Trophoblast cell (in vitro differentiated cells and primary cell): Measurements from ENCODE around the gene MAST4.

Experiments
- DNase-seq, 2 donors: peaks; one replicate each; pipeline ENCODE4 v3.0.0-alpha.2; 2016
- H2AFZ ChIP-seq: 2 replicates; pipeline ENCODE4 v1.6.1; 2013; ENCODE audit warnings: low read length, moderate library complexity, mild to moderate bottlenecking; ENCODE audit not compliant: insufficient read depth, poor library complexity
- H2AK5ac ChIP-seq: 2 replicates; pipeline ENCODE4 v1.6.1; 2013; ENCODE audit warnings: mild to moderate bottlenecking, low read length
- H2BK120ac ChIP-seq: 2 replicates; pipeline ENCODE4 v1.6.1; 2013; ENCODE audit warnings: low read length, mild to moderate bottlenecking, moderate library complexity; ENCODE audit not compliant: insufficient read depth, poor library complexity
- H2BK12ac ChIP-seq: 2 replicates; pipeline ENCODE4 v1.6.1; 2013; ENCODE audit warnings: mild to moderate bottlenecking, low read length, moderate library complexity
- H2BK5ac ChIP-seq: 2 replicates; pipeline ENCODE4 v1.6.1; 2013; ENCODE audit warnings: low read length, low read depth, moderate library complexity, mild to moderate bottlenecking; ENCODE audit not compliant: poor library complexity
- H3K14ac ChIP-seq: 2 replicates; pipeline ENCODE4 v1.6.1; 2013; ENCODE audit warnings: mild to moderate bottlenecking, low read length
- H3K18ac ChIP-seq: 2 replicates; pipeline ENCODE4 v1.6.1; 2013; ENCODE audit warnings: mild to moderate bottlenecking, low read length
- H3K23ac ChIP-seq: 2 replicates; pipeline ENCODE4 v1.6.1; 2013; ENCODE audit warnings: low read length
- H3K27ac ChIP-seq: 2 replicates; pipeline ENCODE4 v1.5.1; 2013; ENCODE audit warnings: low read depth, mild to moderate bottlenecking, inconsistent platforms, low read length, moderate library complexity
- H3K27me3 ChIP-seq: 2 replicates; pipeline ENCODE4 v1.6.1; 2013; ENCODE audit warnings: inconsistent platforms, mild to moderate bottlenecking, low read length, moderate library complexity; ENCODE audit not compliant: insufficient read depth
- H3K36me3 ChIP-seq, 2 experiments: 1 replicate in 1 of 2; 2 replicates in 1 of 2; pipeline ENCODE4 v1.6.1; 2013; ENCODE audit warnings: low read length in 2 of 2, mild to moderate bottlenecking in 2 of 2, moderate library complexity in 1 of 2; ENCODE audit not compliant: insufficient read depth in 2 of 2, control insufficient read depth in 1 of 2
- H3K4ac ChIP-seq: 2 replicates; pipeline ENCODE4 v1.6.1; 2013; ENCODE audit warnings: low read depth, mild to moderate bottlenecking, low read length, moderate library complexity
- H3K4me1 ChIP-seq, 2 experiments: 1 replicate in 1 of 2; 2 replicates in 1 of 2; pipeline ENCODE4 v1.6.1; 2013; ENCODE audit warnings: low read length in 2 of 2, mild to moderate bottlenecking in 2 of 2, moderate library complexity in 1 of 2; ENCODE audit not compliant: insufficient read depth in 2 of 2, control insufficient read depth in 1 of 2
- H3K4me2 ChIP-seq: 2 replicates; pipeline ENCODE4 v1.6.1; 2013; ENCODE audit warnings: inconsistent platforms, mild to moderate bottlenecking, low read length, moderate library complexity
- H3K4me3 ChIP-seq: 2 replicates; pipeline ENCODE4 v1.5.1; 2013; ENCODE audit warnings: mild to moderate bottlenecking, low read depth, low read length, inconsistent platforms
- H3K79me1 ChIP-seq: one replicate; pipeline ENCODE4 v1.6.1; 2013; ENCODE audit warnings: low read length
- H3K79me2 ChIP-seq: 2 replicates; pipeline ENCODE4 v1.6.1; 2013; ENCODE audit warnings: low read length, mild to moderate bottlenecking; ENCODE audit not compliant: control insufficient read depth, insufficient read depth, poor library complexity
- H3K9ac ChIP-seq: 2 replicates; pipeline ENCODE4 v1.6.1; 2013; ENCODE audit warnings: mild to moderate bottlenecking, low read length
- H3K9me3 ChIP-seq: 2 replicates; pipeline ENCODE4 v1.6.1; 2013; ENCODE audit warnings: low read depth, mild to moderate bottlenecking, control low read depth, inconsistent platforms, low read length; ENCODE audit not compliant: insufficient read depth
- H4K12ac ChIP-seq: 2 replicates; pipeline ENCODE4 v1.6.1; 2013; ENCODE audit warnings: low read depth, mild to moderate bottlenecking, low read length, moderate library complexity
- H4K8ac ChIP-seq: 2 replicates; pipeline ENCODE4 v1.6.1; 2013; ENCODE audit warnings: low read depth, mild to moderate bottlenecking, low read length, moderate library complexity
- H4K91ac ChIP-seq: one replicate; pipeline ENCODE4 v1.6.1; 2013; ENCODE audit warnings: low read depth, mild to moderate bottlenecking, low read length, moderate library complexity
- WGBS: extraction: QIAGEN DNeasy Blood & Tissue Kit; methylation state at CpG from one replicate; pipeline ENCODE4 v1.1.7; 2013; ENCODE audit warnings: missing lambda C conversion rate; ENCODE audit not compliant: insufficient read length, insufficient coverage; ENCODE audit errors: extremely low coverage; 5-methylcytosine and 5-hydroxymethylcytosine counted together

MAST4 gene

GRCh38 chr5:67090040-67090439 is 493.8 kb downstream of the MAST4 start:
- Histone ChIP-seq H3K4ac (no peak overlapping the region), H3K79me1 (peaks cover 6% of the 10 kb centered on the region), H3K23ac (no peak overlapping the region), H3K27me3 (no peaks in the 10 kb centered on the region), H3K9me3 (no peaks in the 10 kb centered on the region), H3K36me3 (no peaks in the 10 kb centered on the region), H3K79me2 (no peaks in the 10 kb centered on the region), H3K4me2 (no peak overlapping the region), H3K4me1 (peaks cover 4 to 6% of the 10 kb centered on the region in 2 experiments), H2BK12ac (no peak overlapping the region), H2BK5ac (no peak overlapping the region), H4K91ac (no peak overlapping the region), H2AK5ac (no peak overlapping the region), H3K4me3 (no peak overlapping the region), H2AFZ (no peak overlapping the region), H3K27ac (no peak overlapping the region), H3K9ac (no peak overlapping the region), H4K8ac (no peak overlapping the region), H3K14ac (no peak overlapping the region), H4K12ac (no peak overlapping the region), H2BK120ac (no peak overlapping the region), H3K18ac (no peak overlapping the region)
- DNase-seq: no peak
- 92% methylated on average over 1 of the region's 2 CpGs for WGBS

GRCh38 chr5:67090593-67090992 is 494.4 kb downstream of the MAST4 start:
- no peaks in the 10 kb centered on the region for H3K9me3 ChIP-seq
- no peak overlapping the region for H3K9ac ChIP-seq
- no peaks in the 10 kb centered on the region for H3K27me3 ChIP-seq
- DNase-seq: no peak
- no peaks in the 10 kb centered on the region for H3K79me2 ChIP-seq
- WGBS: no CpG with 5 or more reads among the region's 5 CpGs
- no peak overlapping the region for H3K27ac ChIP-seq
- no peak overlapping the region for H3K14ac ChIP-seq
- H3K18ac ChIP-seq: no peak overlapping the region
- H4K91ac ChIP-seq: no peak overlapping the region
- H3K4me1 ChIP-seq: peaks cover 6 to 8% of the 10 kb centered on the region in 2 experiments
- H4K8ac ChIP-seq: no peak overlapping the region
- no peaks in the 10 kb centered on the region for H3K36me3 ChIP-seq
- peaks cover 8% of the 10 kb centered on the region for H3K79me1 ChIP-seq
- H2BK5ac ChIP-seq: no peak overlapping the region
- no peak overlapping the region for H2BK12ac ChIP-seq
- H2BK120ac ChIP-seq: no peak overlapping the region
- H3K4me3 ChIP-seq: no peak overlapping the region
- no peak overlapping the region for H3K4ac ChIP-seq
- no peak overlapping the region for H3K4me2 ChIP-seq
- H4K12ac ChIP-seq: no peak overlapping the region
- H3K23ac ChIP-seq: peak overlapping the region; percentile 52
- H2AFZ ChIP-seq: no peak overlapping the region
- no peak overlapping the region for H2AK5ac ChIP-seq

- H3K23ac ChIP-seq: no peak overlapping the region
Measured at GRCh38 chr5:67092535-67092934, 496.3 kb downstream of the MAST4 start.

GRCh38 chr5:67093279-67093678 is 497.1 kb downstream of the MAST4 start:
- no peak overlapping the region for H2BK5ac ChIP-seq
- WGBS: no CpG with 5 or more reads among the region's 1 CpG
- H3K4me3 ChIP-seq: no peak overlapping the region

More at GRCh38 chr5:67092535-67092934, 496.3 kb downstream of the MAST4 start:
- Histone ChIP-seq H3K4me1 (peaks cover 6 to 8% of the 10 kb centered on the region in 2 experiments), H2BK12ac (no peak overlapping the region), H3K27me3 (no peaks in the 10 kb centered on the region), H4K12ac (no peak overlapping the region), H3K79me1 (peaks cover 8% of the 10 kb centered on the region), H4K91ac (no peak overlapping the region), H3K79me2 (no peaks in the 10 kb centered on the region), H2BK5ac (no peak overlapping the region), H3K4ac (no peak overlapping the region), H3K4me2 (no peak overlapping the region), H2AFZ (no peak overlapping the region), H2AK5ac (no peak overlapping the region), H3K9me3 (no peaks in the 10 kb centered on the region), H3K36me3 (no peaks in the 10 kb centered on the region), H4K8ac (no peak overlapping the region), H3K14ac (no peak overlapping the region), H2BK120ac (no peak overlapping the region), H3K9ac (no peak overlapping the region), H3K27ac (no peak overlapping the region), H3K18ac (no peak overlapping the region), H3K4me3 (no peak overlapping the region)
- no CpG with 5 or more reads among the region's 2 CpGs for WGBS
- DNase-seq: peak in 1 of 2 donors; percentile 36

More at GRCh38 chr5:67093279-67093678, 497.1 kb downstream of the MAST4 start:
- H3K4me2 ChIP-seq: no peak overlapping the region
- H3K18ac ChIP-seq: no peak overlapping the region
- no peak overlapping the region for H3K27ac ChIP-seq
- H3K4me1 ChIP-seq: peaks cover 6 to 8% of the 10 kb centered on the region in 2 experiments
- no peak overlapping the region for H3K14ac ChIP-seq
- H3K4ac ChIP-seq: no peak overlapping the region
- no peak overlapping the region for H4K91ac ChIP-seq
- no peak overlapping the region for H4K8ac ChIP-seq
- no peaks in the 10 kb centered on the region for H3K36me3 ChIP-seq
- H2BK120ac ChIP-seq: no peak overlapping the region
- no peak overlapping the region for H2AFZ ChIP-seq
- no peak overlapping the region for H3K23ac ChIP-seq
- H3K27me3 ChIP-seq: no peaks in the 10 kb centered on the region
- H3K79me1 ChIP-seq: peaks cover 8% of the 10 kb centered on the region
- no peak overlapping the region for H4K12ac ChIP-seq
- no peak for DNase-seq
- no peak overlapping the region for H3K9ac ChIP-seq
- H3K79me2 ChIP-seq: no peaks in the 10 kb centered on the region
- no peaks in the 10 kb centered on the region for H3K9me3 ChIP-seq
- no peak overlapping the region for H2AK5ac ChIP-seq
- no peak overlapping the region for H2BK12ac ChIP-seq
